NCI-H2196 (cell line): ENCODE measurements around the gene ERICH2.

Experiments
- DNase-seq: peaks from one replicate; lab custom pipeline; 2025; ENCODE audit not compliant: unreplicated experiment; lab: John Stamatoyannopoulos, UW

The ERICH2 gene

DNA sequence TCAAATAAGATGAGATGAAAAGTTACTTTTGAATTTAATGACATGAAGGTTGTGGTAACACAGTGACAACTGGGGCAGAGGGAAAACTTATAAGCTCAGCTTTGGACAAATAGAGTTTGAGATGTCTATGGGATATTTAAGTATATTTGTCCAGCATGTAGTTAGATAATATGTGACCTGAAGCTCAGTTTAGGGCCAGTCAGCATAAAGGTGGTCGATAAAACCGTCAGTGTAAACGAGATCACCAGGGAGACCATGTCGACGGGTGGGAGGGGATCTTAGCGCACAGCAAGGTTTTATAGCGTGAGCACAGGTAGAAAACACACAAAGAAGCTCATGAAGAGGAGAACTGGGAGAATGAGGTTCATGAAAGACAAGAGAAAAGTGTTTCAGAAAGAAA, 7.4 kb upstream of the ERICH2 start:
- no peak for DNase-seq

DNA sequence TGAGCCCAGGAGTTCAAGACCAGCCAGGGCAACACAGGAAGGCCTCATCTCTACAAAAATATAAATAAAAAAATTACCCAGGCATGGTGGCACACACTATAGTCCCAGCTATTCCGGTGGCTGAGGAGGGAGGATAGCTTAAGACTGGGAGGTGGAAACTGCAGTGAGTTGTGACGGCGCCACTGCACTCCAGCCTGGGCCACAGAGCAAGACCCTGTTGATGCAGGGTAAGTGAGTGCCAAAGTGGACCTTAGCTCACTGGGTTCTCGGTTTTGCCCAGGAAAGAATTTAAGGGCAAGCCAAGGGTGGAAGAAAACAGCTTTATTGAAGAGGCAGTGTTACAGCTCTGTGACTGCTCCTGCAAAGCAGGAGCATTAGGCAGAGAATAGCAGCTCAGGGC, 6.9 kb upstream of the ERICH2 start:
- DNase-seq, result no peak

DNA sequence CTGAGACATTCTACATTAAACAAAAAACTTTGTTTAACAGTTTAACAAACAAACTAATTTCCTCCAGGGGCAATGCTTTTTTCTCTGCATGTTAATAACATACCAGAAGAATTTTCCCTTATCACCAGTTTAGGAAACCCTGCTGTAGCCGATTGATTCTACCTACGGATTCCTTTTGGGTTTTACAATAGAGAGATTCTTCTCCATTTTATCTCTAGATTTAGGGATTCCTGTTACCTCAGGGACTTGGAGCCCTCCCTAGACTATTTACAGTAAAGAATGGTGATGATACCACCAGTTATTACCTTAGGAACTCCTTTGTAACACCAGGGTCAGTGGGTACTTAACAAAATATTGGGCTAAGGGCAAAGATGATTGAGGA, 5.3 kb upstream of the ERICH2 start:
- DNase-seq, result no peak

DNA sequence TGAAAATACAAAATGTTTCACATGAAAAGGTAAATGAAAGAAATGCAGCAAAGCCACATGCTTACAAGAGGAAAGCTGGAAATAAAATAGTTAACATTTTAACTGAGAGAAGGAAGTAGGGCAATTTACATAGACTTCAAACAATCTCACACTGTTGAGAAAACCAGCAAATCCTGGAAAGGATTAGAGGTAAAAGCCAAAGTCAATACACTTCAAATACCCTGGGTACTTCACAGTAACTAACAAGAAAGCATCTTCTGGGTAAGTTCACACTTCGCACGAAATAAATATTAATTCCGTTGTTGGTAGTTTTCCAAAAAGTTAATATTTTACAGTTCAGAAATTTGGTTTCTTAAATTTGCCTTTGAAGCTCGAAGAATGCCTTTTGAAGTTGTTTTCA, 3.5 kb upstream of the ERICH2 start:
- no peak for DNase-seq

DNA sequence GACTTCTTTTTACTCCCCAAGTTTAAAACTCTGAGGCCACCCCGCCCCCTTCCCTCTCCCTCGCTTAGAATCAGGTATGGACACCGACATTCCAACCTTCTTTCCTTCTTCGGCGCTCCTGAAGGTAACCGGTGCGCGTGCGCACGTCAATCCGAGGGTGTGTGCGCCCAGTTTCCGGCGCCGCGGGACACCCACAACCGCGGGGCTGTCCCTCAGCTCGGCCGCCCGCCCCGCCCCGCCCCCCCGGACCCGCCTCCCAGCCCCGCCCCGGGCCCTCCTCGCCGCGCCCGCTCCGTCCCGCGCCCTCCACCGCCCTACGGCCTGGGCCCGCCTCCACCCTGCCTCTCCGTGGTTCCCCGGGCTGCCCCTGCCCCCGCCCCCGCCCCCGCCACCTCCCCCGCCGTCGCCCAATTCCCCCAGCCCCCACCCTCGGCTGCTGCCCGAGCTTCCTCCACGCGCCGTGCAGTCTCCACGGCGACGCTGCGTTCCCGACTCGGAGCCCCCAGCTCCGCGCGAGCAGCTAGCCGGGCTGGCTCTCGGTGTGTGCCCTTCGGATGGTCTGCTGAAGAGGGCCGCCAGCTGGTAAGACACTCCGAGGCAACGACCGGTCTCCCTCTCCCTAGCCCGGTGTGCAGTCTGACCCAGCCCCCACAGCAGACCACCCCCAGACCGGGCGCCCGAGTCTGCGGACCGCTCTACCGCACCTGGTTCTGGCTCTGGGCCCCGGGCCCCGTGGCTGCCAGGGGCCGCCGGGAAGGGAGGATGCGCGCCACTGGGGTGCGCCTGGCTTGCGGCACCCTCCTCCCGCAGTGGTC, 635 bp downstream of the ERICH2 start:
- peak; percentile 83 for DNase-seq

DNA sequence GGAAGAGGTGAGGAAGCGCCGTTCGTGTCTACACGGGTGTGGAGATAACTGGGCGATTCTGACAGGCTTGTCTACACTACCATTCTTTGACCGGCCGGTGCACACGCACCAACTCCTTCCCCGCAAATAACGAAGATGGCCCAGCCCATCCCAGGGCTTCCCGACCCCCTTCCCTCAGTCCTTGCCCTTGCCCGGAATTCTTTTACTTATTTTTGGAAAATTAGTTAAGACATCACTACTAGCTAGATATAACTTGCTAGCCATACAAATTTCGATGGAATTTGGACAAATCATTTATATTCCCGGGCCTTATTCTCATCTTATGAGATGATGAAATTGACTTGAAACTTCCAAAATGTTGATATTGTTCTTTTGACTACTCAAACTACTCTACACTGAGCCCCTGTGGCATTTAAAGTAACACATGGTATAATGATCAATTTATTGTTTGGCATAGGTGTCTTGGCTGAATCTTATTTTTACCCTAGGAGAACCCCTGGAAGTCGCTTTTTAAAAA, 1.3 kb downstream of the ERICH2 start:
- no peak for DNase-seq

DNA sequence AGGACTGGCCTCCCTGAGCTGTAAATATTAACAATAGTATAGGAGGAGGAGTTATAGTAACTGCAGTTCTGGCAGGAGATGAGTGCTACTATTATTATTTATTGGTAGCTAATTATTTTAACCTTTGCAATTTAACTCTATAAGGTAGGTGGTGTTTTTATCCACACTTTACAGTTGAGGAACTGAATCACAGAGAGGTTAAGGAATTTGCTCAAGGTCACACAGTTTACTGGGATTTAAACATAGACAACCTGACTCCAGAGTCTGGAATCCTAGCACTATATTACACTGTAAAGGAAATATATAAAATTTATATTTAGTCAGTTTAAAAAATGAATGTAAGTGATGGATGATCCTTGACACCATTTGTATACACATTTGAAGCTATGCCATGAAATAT, 2.1 kb downstream of the ERICH2 start:
- no peak for DNase-seq

DNA sequence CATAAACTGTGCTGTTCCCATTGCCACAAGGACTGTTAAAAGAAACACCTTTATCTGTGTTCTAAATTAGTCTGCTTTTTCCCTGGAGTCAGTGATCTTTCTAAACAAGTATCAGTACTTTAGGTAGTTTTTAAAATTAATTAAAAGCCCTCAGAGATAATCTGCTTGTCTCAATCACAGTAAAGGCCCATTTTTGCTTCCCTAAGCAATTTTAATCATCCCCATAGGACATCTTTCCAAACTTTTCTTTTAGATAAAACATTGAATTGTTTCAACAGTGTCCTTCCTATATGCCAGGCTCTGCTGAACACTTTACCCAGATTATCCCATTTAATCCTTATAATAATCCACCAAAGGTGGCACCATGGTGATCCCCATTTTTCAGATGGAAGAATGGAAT, 3.9 kb downstream of the ERICH2 start:
- no peak for DNase-seq

DNA sequence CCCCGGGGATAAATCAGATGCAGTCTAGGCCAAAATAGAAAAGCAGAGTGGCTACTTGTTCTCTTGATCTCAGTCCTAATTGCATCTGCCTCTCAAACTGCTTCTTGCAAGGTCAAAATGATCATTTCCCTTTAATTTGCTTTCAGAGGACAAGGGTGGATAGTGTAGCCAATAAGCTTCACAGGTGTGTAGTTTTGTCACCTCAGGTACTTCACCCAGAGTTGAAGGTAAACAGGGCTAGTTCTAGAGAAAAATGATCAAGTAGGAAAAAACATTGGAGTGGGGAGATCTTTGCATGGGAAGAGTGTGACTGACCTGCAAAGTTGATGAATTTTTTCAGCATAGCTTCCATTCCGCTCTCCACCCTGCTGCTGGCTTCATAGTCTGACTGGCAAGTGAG, 8.7 kb downstream of the ERICH2 start:
- DNase-seq, result no peak

DNA sequence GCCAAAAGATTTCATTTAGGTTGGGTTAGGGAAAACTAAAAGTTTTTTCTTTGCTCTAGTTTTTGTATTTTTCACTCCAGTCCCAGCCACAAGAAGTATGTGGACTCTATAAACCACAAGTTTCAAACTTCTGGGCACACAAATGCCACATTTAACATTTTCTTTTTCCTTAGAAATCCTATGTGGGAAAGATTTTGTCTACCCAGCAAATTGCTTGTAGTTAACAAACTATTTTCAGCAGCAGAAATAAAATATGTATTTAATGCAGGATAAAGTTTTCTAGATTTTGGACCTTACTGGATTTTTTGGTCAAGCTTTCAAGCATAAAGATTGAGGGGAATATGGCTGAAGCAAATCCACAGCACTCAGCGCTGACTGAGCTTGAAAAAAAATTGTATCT, 9.1 kb downstream of the ERICH2 start:
- no peak for DNase-seq

DNA sequence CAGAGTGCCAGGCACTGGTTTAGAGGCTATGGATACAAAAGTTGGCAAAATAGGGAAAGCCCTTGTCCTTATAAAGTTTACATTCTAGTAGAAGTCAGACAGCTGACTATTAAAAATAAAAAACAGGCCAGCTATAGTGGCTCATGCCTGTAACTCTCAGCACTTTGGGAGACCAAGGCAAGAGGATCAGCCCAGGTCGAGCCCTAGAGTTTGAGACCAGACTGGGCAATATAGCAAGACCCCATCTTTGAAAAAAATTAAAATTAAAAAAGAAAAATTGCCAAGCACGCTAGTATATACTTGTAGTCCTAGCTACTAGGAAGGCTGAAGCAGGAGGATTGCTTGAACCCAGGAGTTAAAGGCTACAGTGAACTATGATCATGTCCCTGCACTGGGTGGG, 12.5 kb downstream of the ERICH2 start:
- no peak for DNase-seq

DNA sequence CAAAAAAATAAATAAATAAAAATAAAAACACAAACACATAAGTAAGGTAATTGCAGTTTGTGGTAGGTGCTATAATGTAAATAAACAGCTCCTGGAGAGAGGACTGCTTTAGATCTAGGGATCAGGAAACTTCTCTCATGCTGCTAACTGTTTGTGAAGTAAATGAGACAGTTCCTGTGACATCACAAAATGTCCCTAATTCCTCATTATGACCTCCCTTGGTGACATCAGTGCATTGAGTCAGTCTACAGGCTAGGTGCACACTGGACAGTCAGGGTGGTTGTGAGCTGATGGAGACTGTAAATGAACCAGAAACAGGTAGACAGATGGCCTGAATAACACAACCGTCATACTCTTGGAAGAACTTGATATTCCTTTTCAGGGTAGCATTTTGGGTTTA, 13.4 kb downstream of the ERICH2 start:
- no peak for DNase-seq

DNA sequence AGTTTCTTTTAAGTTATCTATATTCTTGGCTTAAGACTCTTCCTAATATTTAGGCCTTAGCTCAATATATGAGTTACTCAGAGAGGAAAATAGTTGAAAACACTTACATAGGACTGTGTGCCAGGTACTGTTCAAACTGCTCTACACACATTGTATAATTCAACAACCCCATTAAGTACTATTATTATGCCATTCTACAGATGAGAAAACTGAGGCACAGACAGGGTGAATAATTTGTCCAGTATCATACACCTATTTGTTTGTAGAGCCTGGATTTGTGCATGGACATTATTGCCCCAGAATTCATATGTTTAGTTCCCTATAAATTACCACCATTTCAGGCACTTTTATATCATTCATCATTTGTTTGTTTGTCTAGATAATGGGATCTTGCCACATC, 28.8 kb downstream of the ERICH2 start:
- DNase-seq, result no peak

DNA sequence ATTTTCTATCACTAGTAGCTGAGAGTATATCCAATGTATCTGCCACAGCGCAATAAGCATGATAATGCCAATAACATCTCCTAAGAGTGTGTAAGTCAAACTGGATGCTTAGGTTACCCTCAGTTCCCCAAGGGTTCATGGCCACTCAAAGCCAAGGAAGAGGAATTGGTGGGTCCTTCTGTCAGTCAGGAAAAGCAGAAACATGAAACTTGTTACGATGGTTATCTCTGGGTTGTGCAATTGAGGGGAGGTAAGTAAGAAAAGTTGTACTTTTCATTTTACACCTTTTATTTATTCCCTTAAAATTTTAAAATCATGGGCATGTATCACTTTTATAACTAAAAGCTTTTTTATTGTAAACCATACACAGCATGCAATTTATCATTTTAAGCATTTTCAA, 36.4 kb downstream of the ERICH2 start:
- no peak for DNase-seq

DNA sequence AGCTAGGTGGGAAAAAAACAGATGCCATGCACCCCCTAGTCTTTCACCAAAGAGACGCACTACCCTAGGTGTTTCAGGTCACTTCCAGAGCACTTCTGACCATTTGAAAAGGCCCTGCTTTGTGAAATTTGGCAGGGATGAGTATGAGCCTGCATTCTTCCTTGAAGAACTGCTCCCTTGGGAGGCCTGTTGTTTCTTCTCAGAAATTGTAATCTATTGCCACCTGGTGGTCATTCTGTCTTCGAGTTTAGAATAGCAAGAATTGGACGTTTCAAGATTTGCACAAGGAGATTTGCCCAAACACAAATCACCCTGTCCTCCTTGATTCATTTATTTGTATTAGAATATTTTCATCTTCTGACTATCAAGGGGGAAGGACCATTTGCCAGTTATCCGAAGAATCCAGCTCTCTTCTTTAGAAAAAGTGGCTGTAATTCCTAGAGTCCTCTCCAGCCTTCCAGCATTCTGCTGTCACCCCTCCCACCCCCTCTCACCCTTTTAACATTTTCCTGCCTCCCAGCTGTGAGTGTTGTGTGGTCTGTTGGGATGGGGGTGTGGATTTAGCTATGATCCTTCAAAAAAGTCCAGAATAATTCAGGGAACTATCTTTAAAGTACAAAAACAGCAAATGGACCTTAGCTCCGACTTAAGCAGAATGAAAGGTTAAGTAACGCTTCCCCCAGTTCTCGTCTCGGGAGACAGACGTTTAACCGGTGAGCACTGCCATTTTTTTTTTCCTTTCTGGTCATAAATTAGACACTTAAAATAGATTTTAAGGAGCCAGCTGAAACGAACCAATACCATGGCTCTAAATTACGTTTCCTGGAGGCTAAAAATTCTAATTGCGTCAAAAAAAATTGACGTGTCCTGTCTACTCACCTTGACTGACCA, 42.8 kb downstream of the ERICH2 start:
- DNase-seq, result peak; percentile 85

DNA sequence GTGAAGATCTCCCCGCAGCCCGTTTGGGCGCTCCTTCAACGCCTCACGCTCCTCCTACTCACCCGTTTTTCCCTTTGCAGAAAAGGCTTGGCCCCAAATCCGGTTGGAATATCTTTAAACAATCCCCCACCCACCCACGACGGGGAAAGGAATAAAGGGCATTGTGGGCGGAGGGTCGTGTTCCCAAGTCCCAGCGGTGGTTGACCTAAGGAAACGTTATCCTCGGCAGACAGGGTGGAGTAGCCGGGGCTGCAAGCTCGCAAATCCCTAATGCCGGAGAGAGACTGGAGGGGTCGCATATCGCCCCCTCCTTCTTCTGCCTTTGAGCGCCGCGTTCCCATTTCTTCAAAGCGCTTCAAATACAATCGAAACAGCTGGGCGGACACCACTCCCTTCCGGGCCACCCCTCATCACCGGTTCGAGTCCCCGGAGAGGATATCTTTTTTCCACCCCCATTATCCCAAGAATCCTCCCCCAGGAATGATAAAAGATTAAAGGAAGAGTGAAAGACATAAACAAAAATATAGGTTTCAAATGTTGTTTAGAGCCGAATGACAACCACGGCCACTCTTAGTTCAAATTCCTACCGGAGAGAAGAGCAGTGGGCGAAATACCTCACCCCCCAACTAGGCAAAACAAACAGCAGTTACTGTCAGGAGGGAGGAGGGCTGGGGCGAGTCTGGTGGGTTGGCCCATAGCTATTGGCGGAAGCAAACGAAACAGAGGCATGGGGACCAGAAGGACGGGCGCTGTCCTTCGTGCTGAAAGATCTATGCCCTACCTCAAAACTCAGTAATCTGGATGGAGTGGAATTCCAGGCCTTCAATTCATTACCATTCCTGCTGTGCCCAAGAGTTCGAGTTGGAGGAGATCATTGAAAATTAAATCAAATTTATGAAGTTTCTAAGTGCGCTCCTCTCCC, 43.7 kb downstream of the ERICH2 start:
- no peak for DNase-seq

DNA sequence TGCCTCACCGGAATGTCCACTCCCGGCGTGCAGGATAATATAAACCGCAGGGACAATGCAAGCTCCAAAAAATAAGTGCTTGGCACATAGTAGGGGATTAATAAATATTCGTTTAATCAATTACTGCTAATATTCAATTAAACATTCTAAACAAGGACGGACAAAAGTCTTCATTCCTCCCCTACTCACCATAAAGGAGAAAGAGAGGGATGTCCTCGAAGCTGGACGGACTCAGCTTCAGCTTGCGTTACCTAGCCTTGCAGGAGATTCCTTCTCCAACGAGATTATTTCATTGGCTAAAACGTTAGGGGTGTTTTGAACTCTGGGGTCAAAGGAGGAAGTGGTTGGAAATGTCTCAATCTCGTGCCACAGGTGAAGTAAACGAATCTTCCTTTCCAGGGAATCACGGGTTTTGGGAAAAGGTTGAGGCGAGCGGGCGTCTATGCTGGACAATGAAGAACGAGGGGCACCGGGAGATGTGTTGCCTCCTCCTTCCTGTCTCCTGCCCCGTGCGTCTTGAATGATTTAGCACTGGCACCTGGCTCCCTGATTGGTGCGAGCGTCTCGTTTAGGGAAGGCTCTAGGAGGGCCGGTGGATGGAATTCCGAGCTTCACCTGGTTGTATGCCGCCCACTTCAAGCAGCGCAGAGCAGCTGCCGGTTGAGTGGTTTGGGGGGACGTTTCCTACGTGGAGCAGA, 44.5 kb downstream of the ERICH2 start:
- no peak for DNase-seq

DNA sequence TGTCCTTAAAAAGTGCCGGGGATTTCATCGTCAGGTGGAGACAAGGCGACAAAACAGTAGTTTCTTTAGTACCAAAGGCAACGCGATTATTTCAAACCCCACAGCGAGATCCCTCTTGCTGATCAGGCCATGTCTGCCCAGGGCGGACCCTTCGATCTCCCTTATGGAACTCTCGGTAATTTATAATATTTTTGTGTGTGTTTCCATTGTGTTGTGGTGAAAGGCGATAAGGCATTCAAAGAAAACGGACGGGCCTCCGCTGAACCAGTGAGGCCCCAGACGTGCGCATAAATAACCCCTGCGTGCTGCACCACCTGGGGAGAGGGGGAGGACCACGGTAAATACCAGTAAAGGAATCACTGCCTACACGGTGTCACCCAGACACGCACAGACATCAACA, 45.1 kb downstream of the ERICH2 start:
- no peak for DNase-seq

DNA sequence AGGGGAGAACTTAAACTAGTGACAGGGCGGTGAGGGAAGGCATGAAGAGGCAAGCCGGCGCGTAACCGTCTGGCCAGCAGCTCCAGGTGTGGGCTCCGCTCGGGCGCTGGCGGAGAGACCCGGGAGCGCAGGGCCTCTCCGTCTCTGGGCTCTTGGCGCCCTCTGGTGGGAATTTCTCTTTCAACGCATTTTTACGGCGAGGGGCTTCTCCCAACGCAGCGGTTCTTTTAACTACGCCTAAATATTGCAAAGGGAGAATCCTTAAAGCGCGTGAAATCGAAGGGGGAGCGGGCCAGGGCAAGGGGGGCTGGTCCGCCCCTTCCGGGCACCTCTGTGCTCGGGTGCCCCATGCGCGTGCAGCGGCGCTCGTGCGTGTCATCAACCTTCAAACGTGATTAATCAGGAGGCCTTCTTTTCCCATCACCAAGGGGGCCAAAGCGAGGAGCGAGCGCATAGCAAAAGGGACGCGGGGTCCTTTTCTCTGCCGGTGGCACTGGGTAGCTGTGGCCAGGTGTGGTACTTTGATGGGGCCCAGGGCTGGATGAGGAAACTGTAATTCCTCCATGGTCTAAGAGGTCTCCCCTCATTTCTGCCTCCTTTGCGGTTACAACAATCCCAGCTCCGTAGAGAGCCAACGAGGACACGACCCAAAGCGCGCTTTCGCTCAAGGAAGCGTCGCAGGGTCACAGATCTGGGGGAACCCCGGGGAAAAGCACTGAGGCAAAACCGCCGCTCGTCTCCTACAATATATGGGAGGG, 45.7 kb downstream of the ERICH2 start:
- peak; percentile 83 for DNase-seq
